ENCODE results near the gene SH3BP5. TPM values are rescaled to one million over a fixed set of nuclear protein-coding genes. Genes with fewer than 3 reads are reported as not detected.

The SH3BP5 gene
- total RNA-seq, 2 donors from 2014 or later, result 13.7 to 21.8 TPM

- no peak for ATAC-seq
- Histone ChIP-seq H3K36me3 (replicated peaks in 1 of 2; ENCODE audit: insufficient read depth in 1 of 2, low read depth in 2 of 2) (peaks cover 5 to 27% of the 10 kb centered on the region in 2 donors), H3K4me3 (no peak overlapping the region)
Observed at GRCh38 chr3:15218689-15219088, 113.7 kb downstream of the SH3BP5 start.

GRCh38 chr3:15217841-15218267 is 114.5 kb downstream of the SH3BP5 start:
- Histone ChIP-seq H3K4me1 (no peaks in the 10 kb centered on the region), H3K27ac (no peak overlapping the region), H3K36me3 (replicated peaks in 1 of 2; ENCODE audit: insufficient read depth in 1 of 2, low read depth in 2 of 2) (peaks cover 5 to 25% of the 10 kb centered on the region in 2 donors), H3K9me3 (no peaks in the 10 kb centered on the region), H3K27me3 (no peaks in the 10 kb centered on the region), H3K4me3 (no peak overlapping the region)
- TF ChIP-seq CTCF (IDR thresholded peaks at IDR 0.05) (no peak), POLR2A (IDR thresholded peaks at IDR 0.05) (no peak)
- DNase-seq (no peak), ATAC-seq (no peak)
- WGBS, 2 donors, result 61 to 65% methylated on average over 2 of the region's 2 CpGs
- intact Hi-C loops (cut with DNase I), result no loop called here

More at GRCh38 chr3:15218689-15219088, 113.7 kb downstream of the SH3BP5 start:
- Histone ChIP-seq H3K9me3 (no peaks in the 10 kb centered on the region), H3K27me3 (no peaks in the 10 kb centered on the region), H3K27ac (no peak overlapping the region), H3K4me1 (no peaks in the 10 kb centered on the region)
- TF ChIP-seq CTCF (IDR thresholded peaks at IDR 0.05) (no peak), POLR2A (IDR thresholded peaks at IDR 0.05) (no peak)
- intact Hi-C loops (cut with DNase I), result no loop called here
- DNase-seq, result no peak

GRCh38 chr3:15217011-15217671 is 115.2 kb downstream of the SH3BP5 start:
- whole genome bisulfite sequencing, 2 donors, result 89 to 95% methylated on average over 4 of the region's 4 CpGs
- no peak overlapping the region for H3K4me3 ChIP-seq
- no peak for DNase-seq
- intact Hi-C loops (cut with DNase I), result no loop called here
- ATAC-seq, result no peak
- no peaks in the 10 kb centered on the region for H3K4me1 ChIP-seq
- no peaks in the 10 kb centered on the region for H3K27me3 ChIP-seq
- no peak for TF ChIP-seq CTCF (IDR thresholded peaks at IDR 0.05)
- TF ChIP-seq POLR2A (IDR thresholded peaks at IDR 0.05), result no peak
- no peak overlapping the region for H3K27ac ChIP-seq
- no peaks in the 10 kb centered on the region for H3K9me3 ChIP-seq
- H3K36me3 ChIP-seq (replicated peaks in 1 of 2; ENCODE audit: insufficient read depth in 1 of 2, low read depth in 2 of 2), result peaks cover 5 to 23% of the 10 kb centered on the region in 2 donors

- no peaks in the 10 kb centered on the region for H3K4me1 ChIP-seq
- H3K27me3 ChIP-seq, result no peaks in the 10 kb centered on the region
- no peak overlapping the region for H3K4me3 ChIP-seq
- DNase-seq (no peak), ATAC-seq (no peak)
- TF ChIP-seq CTCF (IDR thresholded peaks at IDR 0.05) (no peak), POLR2A (IDR thresholded peaks at IDR 0.05) (no peak)
- WGBS, 2 donors, result 86 to 91% methylated on average over 1 of the region's 1 CpG
- peaks cover 5 to 20% of the 10 kb centered on the region in 2 donors for H3K36me3 ChIP-seq (replicated peaks in 1 of 2; ENCODE audit: insufficient read depth in 1 of 2, low read depth in 2 of 2)
- intact Hi-C loops (cut with DNase I), result no loop called here
- H3K9me3 ChIP-seq, result no peaks in the 10 kb centered on the region
- no peak overlapping the region for H3K27ac ChIP-seq
Observed at GRCh38 chr3:15216501-15216900, 115.9 kb downstream of the SH3BP5 start.

GRCh38 chr3:15215996-15216395 is 116.4 kb downstream of the SH3BP5 start:
- WGBS, 2 donors, result 69 to 76% methylated on average over 2 of the region's 2 CpGs
- TF ChIP-seq POLR2A (IDR thresholded peaks at IDR 0.05) (no peak), CTCF (IDR thresholded peaks at IDR 0.05) (no peak)
- DNase-seq (no peak), ATAC-seq (no peak)
- Histone ChIP-seq H3K27me3 (no peaks in the 10 kb centered on the region), H3K9me3 (no peaks in the 10 kb centered on the region), H3K4me3 (no peak overlapping the region), H3K27ac (no peak overlapping the region), H3K4me1 (no peaks in the 10 kb centered on the region), H3K36me3 (replicated peaks in 1 of 2; ENCODE audit: insufficient read depth in 1 of 2, low read depth in 2 of 2) (peaks cover 5 to 18% of the 10 kb centered on the region in 2 donors)
- intact Hi-C loops (cut with DNase I), result no loop called here
